Lower lobe of right lung (tissue), 2 donors: ENCODE measurements around the gene S100A14. TPM values are rescaled to one million over a fixed set of nuclear protein-coding genes. Genes with fewer than 3 reads are reported as not detected.

ENCODE experiments used
- ATAC-seq, 2 donors: fragments of 200-7000 bp; cut with Tn5 transposase; one replicate each; pipeline ENCODE4 v1.9.1; 2020 to 2022; ENCODE audit warnings: mild to moderate bottlenecking in 2 of 2, moderate library complexity in 2 of 2
- DNase-seq: peaks from one replicate; pipeline ENCODE4 v3.0.0-alpha.2; 2020
- H3K27ac ChIP-seq: fragments of 200-600 bp; one replicate; pipeline ENCODE4 v1.8.0; 2022
- H3K27me3 ChIP-seq: fragments of 200-600 bp; one replicate; pipeline ENCODE4 v1.8.0; 2022; ENCODE audit warnings: low read depth
- H3K36me3 ChIP-seq: fragments of 200-600 bp; one replicate; pipeline ENCODE4 v1.8.0; 2022; ENCODE audit warnings: mild to moderate bottlenecking
- H3K4me1 ChIP-seq: fragments of 200-600 bp; one replicate; pipeline ENCODE4 v1.8.0; 2022
- H3K4me3 ChIP-seq: fragments of 200-600 bp; one replicate; pipeline ENCODE4 v1.8.0; 2022; ENCODE audit warnings: mild to moderate bottlenecking
- H3K9me3 ChIP-seq: fragments of 200-600 bp; one replicate; pipeline ENCODE4 v1.8.0; 2022
- intact Hi-C: fragments of 100-400 bp; cut with DNase I; formaldehyde crosslinking; loops from one replicate; pipeline ENCODE4 v1.11.0; 2022
- total RNA-seq: library from RNA; stranded (reverse); fragmentation: NEBNext Ultra II Directional; extraction: Animal tissue kit (Norgen Biotek cat#: 25700); gene quantifications from one replicate; pipeline ENCODE4 v1.2.1, GENCODE V29; 2021
- TF ChIP-seq, protein P1 (sequence below): fragments of 200-600 bp; IDR thresholded peaks from one replicate; pipeline ENCODE4 v1.8.0; 2022; ENCODE audit warnings: antibody characterized with exemption, mild to moderate bottlenecking
- donor health status: DM: no; HTN: yes; CAD: no; lungs with severe emphysema.

The S100A14 gene
- total RNA-seq, 1 donor from 2014 or later: 138 TPM

DNA sequence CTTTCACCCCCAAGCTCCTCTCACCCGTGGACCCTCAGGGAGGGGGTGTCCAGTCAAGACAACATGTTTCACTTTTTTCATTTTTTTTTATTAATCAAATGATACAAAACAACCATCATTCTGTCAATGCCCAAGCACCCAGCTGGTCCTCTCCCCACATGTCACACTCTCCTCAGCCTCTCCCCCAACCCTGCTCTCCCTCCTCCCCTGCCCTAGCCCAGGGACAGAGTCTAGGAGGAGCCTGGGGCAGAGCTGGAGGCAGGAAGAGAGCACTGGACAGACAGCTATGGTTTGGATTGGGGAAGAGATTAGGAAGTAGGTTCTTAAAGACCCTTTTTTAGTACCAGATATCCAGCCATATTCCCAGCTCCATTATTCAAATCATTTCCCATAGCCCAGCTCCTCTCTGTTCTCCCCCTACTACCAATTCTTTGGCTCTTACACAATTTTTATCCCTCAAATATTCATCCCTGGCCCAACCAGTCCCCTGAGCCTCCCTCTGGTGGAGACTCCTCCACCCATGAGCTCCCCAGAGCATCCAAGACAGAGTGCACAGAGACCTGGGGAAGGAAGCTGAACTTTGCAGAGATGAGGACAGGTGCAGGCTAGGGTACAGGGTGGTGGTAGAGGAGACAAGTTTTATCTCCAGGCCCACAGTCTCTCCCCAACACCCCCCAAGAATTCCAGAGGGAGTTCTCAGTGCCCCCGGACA lies 1.8 kb downstream of the S100A14 start:
- H3K27me3 ChIP-seq: no peaks in the 10 kb centered on the region
- no peak for ATAC-seq
- H3K36me3 ChIP-seq: peaks cover 12% of the 10 kb centered on the region
- DNase-seq: no peak
- TF ChIP-seq, protein P1, sequence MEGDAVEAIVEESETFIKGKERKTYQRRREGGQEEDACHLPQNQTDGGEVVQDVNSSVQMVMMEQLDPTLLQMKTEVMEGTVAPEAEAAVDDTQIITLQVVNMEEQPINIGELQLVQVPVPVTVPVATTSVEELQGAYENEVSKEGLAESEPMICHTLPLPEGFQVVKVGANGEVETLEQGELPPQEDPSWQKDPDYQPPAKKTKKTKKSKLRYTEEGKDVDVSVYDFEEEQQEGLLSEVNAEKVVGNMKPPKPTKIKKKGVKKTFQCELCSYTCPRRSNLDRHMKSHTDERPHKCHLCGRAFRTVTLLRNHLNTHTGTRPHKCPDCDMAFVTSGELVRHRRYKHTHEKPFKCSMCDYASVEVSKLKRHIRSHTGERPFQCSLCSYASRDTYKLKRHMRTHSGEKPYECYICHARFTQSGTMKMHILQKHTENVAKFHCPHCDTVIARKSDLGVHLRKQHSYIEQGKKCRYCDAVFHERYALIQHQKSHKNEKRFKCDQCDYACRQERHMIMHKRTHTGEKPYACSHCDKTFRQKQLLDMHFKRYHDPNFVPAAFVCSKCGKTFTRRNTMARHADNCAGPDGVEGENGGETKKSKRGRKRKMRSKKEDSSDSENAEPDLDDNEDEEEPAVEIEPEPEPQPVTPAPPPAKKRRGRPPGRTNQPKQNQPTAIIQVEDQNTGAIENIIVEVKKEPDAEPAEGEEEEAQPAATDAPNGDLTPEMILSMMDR: no peak
- intact Hi-C loops: no loop called here
- H3K9me3 ChIP-seq: no peaks in the 10 kb centered on the region
- H3K4me3 ChIP-seq: peak overlapping the region; percentile 29
- peak overlapping the region; percentile 11 for H3K27ac ChIP-seq
- peaks cover 42% of the 10 kb centered on the region for H3K4me1 ChIP-seq

DNA sequence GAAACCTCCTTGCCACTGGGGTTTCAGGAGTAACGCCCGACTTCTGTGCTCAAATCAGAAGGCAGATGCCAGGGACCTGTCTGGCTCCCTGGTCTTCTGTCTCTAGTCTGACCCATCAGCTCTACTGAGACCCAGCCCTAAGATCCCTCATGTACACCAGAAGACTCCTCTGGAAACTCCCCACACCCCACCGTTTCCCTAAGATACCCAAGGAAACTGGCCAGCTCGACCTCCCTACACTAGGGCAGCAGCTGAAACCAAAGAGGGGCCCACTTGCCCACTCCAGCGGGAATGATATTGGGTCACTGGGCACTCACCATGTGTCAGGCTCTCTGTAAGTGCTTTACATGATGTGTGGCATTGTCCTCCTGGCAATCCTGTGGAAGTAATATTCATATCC lies 2.7 kb downstream of the S100A14 start:
- intact Hi-C loops: no loop called here

DNA sequence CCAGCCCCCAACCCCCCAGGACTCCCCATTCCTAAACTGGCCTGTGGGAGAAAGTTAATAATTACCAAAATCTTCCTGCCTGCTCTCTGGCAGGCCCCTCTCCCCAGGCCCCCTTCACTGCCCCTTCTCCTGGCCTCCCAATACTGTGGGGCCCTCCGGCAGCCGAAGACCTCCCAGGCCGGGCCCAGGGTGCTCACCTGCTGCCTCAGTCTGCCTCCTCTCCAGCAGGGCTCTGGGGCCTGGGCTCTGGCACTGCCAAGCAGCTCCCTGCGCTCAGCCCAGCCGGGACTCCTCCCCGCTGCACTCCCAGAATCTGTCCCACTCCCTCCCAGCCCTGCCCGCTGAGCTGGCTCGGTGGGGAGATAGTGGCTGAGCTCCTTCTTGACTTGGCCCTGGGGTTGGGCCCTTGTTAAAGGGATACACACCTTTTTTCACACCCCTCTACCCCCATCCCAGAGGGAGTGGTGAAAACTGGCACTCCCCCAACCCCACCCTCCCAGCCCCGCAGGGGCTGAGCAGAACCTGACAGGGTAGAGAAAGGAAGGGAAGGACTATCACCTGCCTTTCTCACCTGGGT lies 3.3 kb downstream of the S100A14 start, which contains the start of gene S100A16:
Gene S100A16, minus strand, starts transcription at position 383 of the 577 bp plus-strand sequence. CDS start 4,986 bp downstream, outside the sequence.
- intact Hi-C loops: no loop called here
- H3K4me1 ChIP-seq: peaks cover 56% of the 10 kb centered on the region
- TF ChIP-seq, protein P1: no peak
- H3K4me3 ChIP-seq: peak within 1 kb of the TSS; percentile 62
- DNase-seq: peak; percentile 83
- H3K9me3 ChIP-seq: no peaks in the 10 kb centered on the region
- H3K36me3 ChIP-seq: no peaks in the 10 kb centered on the region
- H3K27ac ChIP-seq: peak within 1 kb of the TSS; percentile 80
- ATAC-seq: peak; percentile 77
- no peaks in the 10 kb centered on the region for H3K27me3 ChIP-seq

More for the DNA sequence above, 2.7 kb downstream of the S100A14 start:
- Histone ChIP-seq H3K27me3 (no peaks in the 10 kb centered on the region), H3K9me3 (no peaks in the 10 kb centered on the region), H3K36me3 (peaks cover 2% of the 10 kb centered on the region), H3K27ac (peak overlapping the region; percentile 80), H3K4me1 (peaks cover 52% of the 10 kb centered on the region), H3K4me3 (no peak overlapping the region)
- ATAC-seq: no peak
- TF ChIP-seq, protein P1: no peak
- no peak for DNase-seq

DNA sequence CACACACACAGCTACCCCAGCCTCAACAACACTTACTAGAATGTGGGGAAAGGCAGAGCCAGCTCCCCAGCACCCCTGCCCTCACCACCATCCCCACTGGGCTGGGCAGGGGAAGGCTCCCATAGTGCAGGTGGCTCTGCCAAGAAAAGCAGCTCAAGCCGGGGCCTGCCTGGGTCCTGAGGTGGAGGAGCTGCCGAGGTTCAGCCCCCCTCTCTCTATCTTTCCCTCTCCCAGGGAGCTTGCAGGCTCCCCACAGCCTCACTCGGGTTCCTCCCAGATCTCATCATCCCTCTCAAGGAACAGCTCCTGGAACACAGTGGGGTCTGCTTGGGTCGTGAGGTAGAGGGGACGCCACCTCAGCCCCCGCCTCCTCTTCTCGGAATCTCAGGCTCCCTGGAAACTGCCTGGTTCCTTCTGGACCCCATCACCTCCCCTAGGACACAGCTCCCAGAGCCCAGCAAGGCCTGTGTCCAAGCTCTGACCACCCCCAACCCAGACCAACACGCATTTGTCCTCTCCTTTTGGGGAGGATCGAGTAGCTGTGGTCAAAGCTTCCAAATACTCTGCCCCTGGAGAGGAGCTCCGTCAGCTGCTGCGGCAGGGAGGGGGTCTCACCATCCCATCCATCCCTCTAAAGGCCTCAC lies 3.9 kb downstream of the S100A14 start:
- intact Hi-C loops: no loop called here
- H3K4me1 ChIP-seq: peaks cover 58% of the 10 kb centered on the region
- TF ChIP-seq, protein P1: no peak
- no peak for ATAC-seq
- peak overlapping the region; percentile 62 for H3K4me3 ChIP-seq
- no peak for DNase-seq
- H3K27ac ChIP-seq: peak overlapping the region; percentile 80
- no peaks in the 10 kb centered on the region for H3K27me3 ChIP-seq
- H3K9me3 ChIP-seq: no peaks in the 10 kb centered on the region
- H3K36me3 ChIP-seq: peaks cover 6% of the 10 kb centered on the region

DNA sequence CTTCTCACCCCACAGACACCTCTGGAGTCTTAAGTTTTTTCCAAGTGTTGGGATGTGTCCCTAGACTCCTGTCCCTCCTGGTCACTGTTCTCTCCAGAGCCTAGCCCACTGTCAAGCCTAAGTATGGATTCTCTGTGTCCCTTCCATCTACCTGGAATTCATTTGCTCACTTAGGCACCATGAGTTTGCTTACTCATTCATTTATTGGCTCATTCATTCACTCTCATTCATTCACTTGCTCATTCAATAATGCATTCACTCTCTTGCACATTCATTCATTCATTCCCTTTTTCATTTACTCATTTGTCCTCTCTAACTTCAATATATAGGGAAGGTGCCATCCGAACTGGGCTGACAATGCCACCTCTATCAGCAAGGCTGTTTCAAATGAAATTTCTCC lies 4.8 kb downstream of the S100A14 start:
- Histone ChIP-seq H3K4me3 (peak overlapping the region; percentile 62), H3K27me3 (no peaks in the 10 kb centered on the region), H3K36me3 (peaks cover 15% of the 10 kb centered on the region), H3K4me1 (peaks cover 50% of the 10 kb centered on the region), H3K27ac (no peak overlapping the region), H3K9me3 (no peaks in the 10 kb centered on the region)
- intact Hi-C loops: no loop called here
- TF ChIP-seq, protein P1: no peak
- ATAC-seq (no peak), DNase-seq (no peak)
